Astrocyte (in vitro differentiated cells and primary cell): Measurements from ENCODE around the gene TM9SF1. TPM values are rescaled to one million over a fixed set of nuclear protein-coding genes. Genes with fewer than 3 reads are reported as not detected.

ENCODE experiments used
- DNase-seq: peaks from one replicate; pipeline ENCODE4 v3.0.0-alpha.2; 2010; ENCODE audit warnings: low read depth
- FAIRE-seq: peaks from 2 replicates; lab custom pipeline; 2011; peaks lifted over from hg19 to GRCh38; lab: Jason Lieb, UNC
- H2AFZ ChIP-seq: 2 replicates; pipeline ENCODE4 v1.6.0; 2012; ENCODE audit warnings: low read depth, low read length, inconsistent platforms
- H3K27ac ChIP-seq: 2 replicates; pipeline ENCODE4 v1.5.1; 2011; ENCODE audit warnings: low read depth, low read length, inconsistent platforms
- H3K27me3 ChIP-seq: 2 replicates; pipeline ENCODE4 v1.6.0; 2011; ENCODE audit warnings: low read length, inconsistent platforms; ENCODE audit not compliant: insufficient read depth
- H3K36me3 ChIP-seq: 2 replicates; pipeline ENCODE4 v1.5.1; 2011; ENCODE audit warnings: low read length, inconsistent platforms; ENCODE audit not compliant: insufficient read depth
- H3K4me1 ChIP-seq: 2 replicates; pipeline ENCODE4 v1.5.1; 2011; ENCODE audit warnings: low read length, inconsistent platforms; ENCODE audit not compliant: insufficient read depth
- H3K4me2 ChIP-seq: 2 replicates; pipeline ENCODE4 v1.6.0; 2012; ENCODE audit warnings: low read length, inconsistent platforms
- H3K4me3 ChIP-seq: 2 replicates; pipeline ENCODE4 v1.5.1; 2011; ENCODE audit warnings: low read depth, mild to moderate bottlenecking, low read length, inconsistent platforms; ENCODE audit not compliant: insufficient read depth
- H3K79me2 ChIP-seq: 2 replicates; pipeline ENCODE4 v1.6.0; 2012; ENCODE audit warnings: mild to moderate bottlenecking, low read length, inconsistent platforms; ENCODE audit not compliant: insufficient read depth
- H3K9ac ChIP-seq: 2 replicates; pipeline ENCODE4 v1.6.0; 2012; ENCODE audit warnings: mild to moderate bottlenecking, low read length, inconsistent platforms
- H3K9me3 ChIP-seq: 2 replicates; pipeline ENCODE4 v1.5.1; 2012; ENCODE audit warnings: low read depth, mild to moderate bottlenecking, low read length, inconsistent platforms; ENCODE audit not compliant: insufficient read depth
- H4K20me1 ChIP-seq: 2 replicates; pipeline ENCODE4 v1.6.0; 2012; ENCODE audit warnings: low read length, inconsistent platforms; ENCODE audit not compliant: insufficient read depth
- H3K27ac Mint-ChIP-seq: one replicate; pipeline ENCODE4 v1.8.0; 2021; ENCODE audit warnings: mild to moderate bottlenecking, mixed read lengths; ENCODE audit not compliant: unreplicated experiment
- H3K27me3 Mint-ChIP-seq: one replicate; pipeline ENCODE4 v1.8.0; 2021; ENCODE audit warnings: low read depth, mixed read lengths; ENCODE audit not compliant: unreplicated experiment
- H3K36me3 Mint-ChIP-seq: one replicate; pipeline ENCODE4 v1.8.0; 2021; ENCODE audit warnings: low read depth, mixed read lengths; ENCODE audit not compliant: unreplicated experiment
- H3K4me1 Mint-ChIP-seq: one replicate; pipeline ENCODE4 v1.8.0; 2021; ENCODE audit warnings: low read depth, mixed read lengths; ENCODE audit not compliant: unreplicated experiment
- H3K4me3 Mint-ChIP-seq: one replicate; pipeline ENCODE4 v1.8.0; 2021; ENCODE audit warnings: mild to moderate bottlenecking, moderate library complexity, mixed read lengths; ENCODE audit not compliant: unreplicated experiment
- H3K9me3 Mint-ChIP-seq: one replicate; pipeline ENCODE4 v1.8.0; 2021; ENCODE audit warnings: mild to moderate bottlenecking, mixed read lengths; ENCODE audit not compliant: unreplicated experiment
- EZH2 ChIP-seq: IDR thresholded peaks from 2 replicates; pipeline ENCODE4 v1.6.1; 2012; ENCODE audit warnings: mild to moderate bottlenecking, low read length, inconsistent platforms; ENCODE audit not compliant: insufficient read depth
- total RNA-seq: library from RNA; stranded (reverse); gene quantifications from 2 replicates; pipeline ENCODE4 v1.2.1, GENCODE V29; 2021
- TF ChIP-seq, protein P1 (sequence below): IDR thresholded peaks from 2 replicates; pipeline ENCODE4 v1.5.1; 2011; ENCODE audit warnings: low read depth, mild to moderate bottlenecking, inconsistent platforms, low read length, moderate library complexity; ENCODE audit not compliant: insufficient read depth

The TM9SF1 gene
- total RNA-seq, 1 donor from 2014 or later: 59.3 TPM

DNA sequence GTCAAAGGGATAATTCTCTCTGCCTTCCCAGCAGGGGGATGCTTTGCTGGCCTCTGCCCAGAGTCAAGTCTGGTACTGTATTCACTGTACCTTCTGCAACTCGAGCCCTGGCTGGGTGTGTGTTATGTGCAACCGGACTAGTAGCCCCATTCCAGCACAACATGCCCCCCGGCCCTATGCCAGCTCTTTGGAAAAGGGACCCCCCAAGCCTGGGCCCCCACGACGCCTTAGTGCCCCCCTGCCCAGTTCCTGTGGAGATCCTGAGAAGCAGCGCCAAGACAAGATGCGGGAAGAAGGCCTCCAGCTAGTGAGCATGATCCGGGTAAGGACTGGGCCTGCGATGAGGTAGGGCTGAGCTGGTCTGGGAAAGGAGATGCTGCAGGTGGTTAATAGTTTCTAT lies 44.7 kb downstream of the TM9SF1 start:
- peaks cover 7% of the 10 kb centered on the region for H3K4me1 Mint-ChIP-seq
- Histone ChIP-seq H3K36me3 (peaks cover 38% of the 10 kb centered on the region), H2AFZ (no peak overlapping the region), H3K9ac (no peak overlapping the region), H3K9me3 (no peaks in the 10 kb centered on the region), H3K27me3 (no peaks in the 10 kb centered on the region), H3K27ac (no peak overlapping the region), H3K4me2 (no peak overlapping the region), H3K4me1 (peaks cover 13% of the 10 kb centered on the region), H3K79me2 (peaks cover 39% of the 10 kb centered on the region), H4K20me1 (peaks cover 36% of the 10 kb centered on the region), H3K4me3 (no peak overlapping the region)
- H3K36me3 Mint-ChIP-seq: peaks cover 6% of the 10 kb centered on the region
- DNase-seq: no peak
- H3K27me3 Mint-ChIP-seq: no peaks in the 10 kb centered on the region
- TF ChIP-seq, protein P1, sequence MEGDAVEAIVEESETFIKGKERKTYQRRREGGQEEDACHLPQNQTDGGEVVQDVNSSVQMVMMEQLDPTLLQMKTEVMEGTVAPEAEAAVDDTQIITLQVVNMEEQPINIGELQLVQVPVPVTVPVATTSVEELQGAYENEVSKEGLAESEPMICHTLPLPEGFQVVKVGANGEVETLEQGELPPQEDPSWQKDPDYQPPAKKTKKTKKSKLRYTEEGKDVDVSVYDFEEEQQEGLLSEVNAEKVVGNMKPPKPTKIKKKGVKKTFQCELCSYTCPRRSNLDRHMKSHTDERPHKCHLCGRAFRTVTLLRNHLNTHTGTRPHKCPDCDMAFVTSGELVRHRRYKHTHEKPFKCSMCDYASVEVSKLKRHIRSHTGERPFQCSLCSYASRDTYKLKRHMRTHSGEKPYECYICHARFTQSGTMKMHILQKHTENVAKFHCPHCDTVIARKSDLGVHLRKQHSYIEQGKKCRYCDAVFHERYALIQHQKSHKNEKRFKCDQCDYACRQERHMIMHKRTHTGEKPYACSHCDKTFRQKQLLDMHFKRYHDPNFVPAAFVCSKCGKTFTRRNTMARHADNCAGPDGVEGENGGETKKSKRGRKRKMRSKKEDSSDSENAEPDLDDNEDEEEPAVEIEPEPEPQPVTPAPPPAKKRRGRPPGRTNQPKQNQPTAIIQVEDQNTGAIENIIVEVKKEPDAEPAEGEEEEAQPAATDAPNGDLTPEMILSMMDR: no peak
- no peak for TF ChIP-seq EZH2
- no peaks in the 10 kb centered on the region for H3K9me3 Mint-ChIP-seq
- no peak overlapping the region for H3K27ac Mint-ChIP-seq
- H3K4me3 Mint-ChIP-seq: peak overlapping the region; percentile 60
- no peak for FAIRE-seq

DNA sequence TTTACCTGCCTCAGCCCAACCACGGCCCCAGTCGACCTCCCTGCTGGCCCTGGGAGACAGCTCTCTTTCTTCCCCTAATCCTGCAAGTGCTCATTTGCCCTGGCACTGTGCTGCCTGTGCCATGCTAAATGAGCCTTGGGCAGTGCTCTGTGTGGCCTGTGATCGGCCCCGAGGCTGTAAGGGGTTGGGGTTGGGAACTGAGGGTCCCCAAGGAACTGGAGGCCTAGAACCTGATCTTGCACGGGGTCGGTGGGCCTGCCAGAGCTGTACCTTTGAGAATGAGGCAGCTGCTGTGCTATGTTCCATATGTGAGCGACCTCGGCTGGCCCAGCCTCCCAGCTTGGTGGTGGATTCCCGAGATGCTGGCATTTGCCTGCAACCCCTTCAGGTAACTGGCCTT lies 45.2 kb downstream of the TM9SF1 start:
- Histone ChIP-seq H3K4me2 (no peak overlapping the region), H3K79me2 (peaks cover 44% of the 10 kb centered on the region), H3K27ac (no peak overlapping the region), H3K36me3 (peaks cover 33% of the 10 kb centered on the region), H3K27me3 (no peaks in the 10 kb centered on the region), H4K20me1 (peaks cover 36% of the 10 kb centered on the region), H3K4me3 (no peak overlapping the region), H2AFZ (no peak overlapping the region), H3K4me1 (peaks cover 16% of the 10 kb centered on the region), H3K9me3 (no peaks in the 10 kb centered on the region), H3K9ac (no peak overlapping the region)
- no peak overlapping the region for H3K4me3 Mint-ChIP-seq
- FAIRE-seq (no peak), DNase-seq (no peak)
- H3K36me3 Mint-ChIP-seq: peaks cover 6% of the 10 kb centered on the region
- H3K9me3 Mint-ChIP-seq: no peaks in the 10 kb centered on the region
- H3K27me3 Mint-ChIP-seq: no peaks in the 10 kb centered on the region
- H3K27ac Mint-ChIP-seq: no peak overlapping the region
- H3K4me1 Mint-ChIP-seq: peaks cover 12% of the 10 kb centered on the region
- TF ChIP-seq, protein P1: no peak
- no peak for TF ChIP-seq EZH2

DNA sequence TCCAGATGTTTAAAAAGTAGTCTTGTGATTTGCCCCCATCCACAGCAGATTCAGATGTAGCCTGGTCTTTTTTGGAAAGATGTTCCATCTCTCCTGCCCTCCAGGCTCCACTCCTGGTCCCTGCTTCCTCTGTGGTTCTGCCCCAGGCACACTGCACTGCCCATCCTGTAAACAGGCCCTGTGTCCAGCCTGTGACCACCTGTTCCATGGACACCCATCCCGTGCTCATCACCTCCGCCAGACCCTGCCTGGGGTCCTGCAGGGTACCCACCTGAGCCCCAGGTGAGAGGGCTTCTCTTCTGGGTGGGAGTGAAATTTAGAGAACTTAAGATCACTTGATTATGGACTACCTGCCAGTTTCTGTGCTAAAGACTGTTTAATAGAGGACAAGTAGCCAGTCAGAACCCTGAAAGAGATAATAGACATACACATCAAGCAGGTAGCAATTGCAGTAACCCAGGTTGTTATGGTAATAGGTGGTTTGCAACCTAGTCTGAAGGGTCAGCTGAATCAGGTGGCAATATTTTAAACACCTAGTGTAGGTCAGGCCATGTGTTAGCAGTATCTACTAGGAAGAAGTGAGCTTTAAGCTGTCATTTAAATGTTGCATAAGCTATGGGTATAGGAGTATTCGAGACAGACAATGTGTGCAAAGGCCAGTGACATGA lies 45.8 kb downstream of the TM9SF1 start:
- Histone ChIP-seq H3K9me3 (no peaks in the 10 kb centered on the region), H3K9ac (no peak overlapping the region), H4K20me1 (peaks cover 36% of the 10 kb centered on the region), H3K79me2 (peaks cover 50% of the 10 kb centered on the region), H3K4me1 (peaks cover 16% of the 10 kb centered on the region), H3K27ac (no peak overlapping the region), H2AFZ (no peak overlapping the region), H3K36me3 (peaks cover 31% of the 10 kb centered on the region), H3K4me3 (no peak overlapping the region), H3K27me3 (no peaks in the 10 kb centered on the region), H3K4me2 (no peak overlapping the region)
- peak overlapping the region; percentile 87 for H3K4me3 Mint-ChIP-seq
- peaks cover 14% of the 10 kb centered on the region for H3K4me1 Mint-ChIP-seq
- DNase-seq (no peak), FAIRE-seq (no peak)
- no peaks in the 10 kb centered on the region for H3K27me3 Mint-ChIP-seq
- no peaks in the 10 kb centered on the region for H3K9me3 Mint-ChIP-seq
- no peak overlapping the region for H3K27ac Mint-ChIP-seq
- TF ChIP-seq, protein P1: no peak
- TF ChIP-seq EZH2: no peak
- peaks cover 3% of the 10 kb centered on the region for H3K36me3 Mint-ChIP-seq
